ENCODE data around the gene ELOVL4.

ELOVL4 gene

GRCh38 chr6:79911992-79912391 lies 35.4 kb downstream of the ELOVL4 start:
- DNase-seq = no peak

DNA sequence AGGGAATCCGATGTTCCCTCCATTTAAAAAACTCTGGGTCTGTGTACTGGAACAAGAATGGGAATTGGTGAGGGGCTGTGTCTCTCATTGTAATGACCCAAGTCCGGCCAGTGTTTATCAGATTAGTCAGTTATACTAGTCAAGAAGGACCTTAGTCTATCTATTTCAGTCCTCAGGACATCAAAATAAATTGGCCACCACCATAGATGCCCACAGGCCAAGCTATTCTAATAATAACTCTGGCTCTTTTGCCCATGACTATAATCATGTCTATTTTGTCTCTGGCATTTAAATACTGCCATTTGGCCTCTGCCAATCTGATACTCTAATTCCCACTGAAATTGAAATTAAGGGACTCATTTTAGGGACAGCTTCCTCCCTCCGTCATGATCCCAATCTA lies 37.8 kb downstream of the ELOVL4 start:
- DNase-seq = no peak

DNA sequence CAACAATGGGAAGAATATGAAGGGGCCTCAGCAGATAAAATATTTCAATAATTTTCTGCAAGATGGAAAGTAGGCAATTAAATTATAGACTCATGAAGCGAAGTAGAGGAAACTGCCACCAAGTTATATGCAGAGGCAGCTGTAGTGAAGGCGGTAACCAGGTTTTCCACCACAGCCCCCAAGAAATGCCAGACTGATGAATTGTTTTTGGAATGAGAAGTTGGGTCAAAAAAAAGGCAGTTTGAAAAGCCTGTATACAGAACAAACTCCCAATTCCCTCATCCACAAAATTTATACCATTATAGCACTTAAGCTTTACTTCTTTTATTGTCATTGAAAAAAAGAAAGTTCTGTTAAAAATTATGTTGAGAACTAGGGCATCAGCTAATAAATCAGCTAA lies 45.3 kb downstream of the ELOVL4 start:
- no peak for DNase-seq

- DNase-seq = no peak
Observed at GRCh38 chr6:79898076-79898475, 49.3 kb downstream of the ELOVL4 start.

- DNase-seq = no peak
Observed at GRCh38 chr6:79896075-79896449, 51.3 kb downstream of the ELOVL4 start.

DNA sequence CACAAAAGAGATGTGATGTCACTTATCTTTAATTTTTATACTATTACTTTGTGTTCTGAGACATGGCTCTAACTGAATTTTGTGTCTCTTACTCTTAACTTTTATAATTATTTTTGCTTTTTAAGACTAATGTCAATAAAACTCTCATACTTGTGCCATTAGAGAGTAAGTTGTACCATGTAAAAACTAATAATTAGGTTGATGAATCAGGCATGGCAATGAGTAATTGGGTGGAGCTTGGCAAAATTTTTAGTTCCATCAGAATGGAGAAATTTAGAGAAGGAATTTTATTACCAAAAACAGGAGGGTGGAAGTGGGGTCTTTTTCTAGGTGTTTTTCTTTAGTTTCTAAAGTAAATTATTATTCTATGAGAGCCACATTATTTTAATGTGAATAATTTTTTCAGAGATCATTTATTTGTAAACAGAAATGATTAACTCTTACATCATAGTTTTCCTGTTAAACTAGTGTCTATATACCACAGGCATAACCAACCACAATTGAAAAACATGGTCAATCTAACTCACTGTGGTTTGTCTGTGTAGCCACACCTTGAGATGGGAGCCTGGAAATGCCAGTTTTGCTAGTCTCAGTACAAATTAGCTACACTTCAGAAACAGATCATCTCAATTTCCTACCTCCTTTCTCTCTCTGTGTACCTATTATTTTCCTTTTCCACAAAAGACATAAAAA lies 51.8 kb downstream of the ELOVL4 start:
- DNase-seq = no peak

DNA sequence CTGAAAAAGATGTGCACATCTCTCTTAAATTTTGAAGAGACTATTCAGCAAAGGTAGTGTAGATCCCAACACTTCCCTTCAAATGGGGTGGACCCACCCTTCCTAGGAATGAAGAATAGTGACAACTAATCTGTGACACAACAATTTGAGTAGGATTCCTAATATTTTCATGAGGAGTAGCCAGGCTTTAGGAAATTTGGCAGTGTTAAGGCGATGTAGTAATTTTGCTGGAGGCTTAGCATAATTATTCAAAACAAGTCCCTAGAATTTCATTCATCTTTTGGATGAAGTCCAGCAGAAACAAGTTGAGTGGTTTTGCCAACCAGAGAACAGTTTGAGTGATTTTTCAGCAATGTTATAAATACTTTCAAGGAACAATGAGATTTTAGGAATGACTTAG lies 52.4 kb downstream of the ELOVL4 start:
- no peak for DNase-seq

DNA sequence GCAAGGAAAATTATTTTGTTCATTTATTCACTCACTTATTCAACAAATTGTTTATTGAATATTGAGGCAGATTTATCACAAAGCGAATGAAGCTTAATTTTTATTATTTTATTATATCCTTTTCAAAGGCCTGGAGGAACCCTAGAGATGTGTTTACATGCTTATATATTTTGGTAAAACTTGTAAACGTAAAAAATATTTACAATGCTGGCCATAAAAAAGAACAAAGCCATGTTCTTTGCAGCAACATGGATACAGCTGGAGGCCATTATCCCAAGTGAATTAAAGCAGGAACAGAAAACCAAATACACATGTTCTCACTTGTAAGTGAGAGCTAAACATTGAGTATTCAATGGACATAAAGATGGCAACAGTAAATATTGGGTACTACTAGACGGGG lies 58.8 kb downstream of the ELOVL4 start:
- DNase-seq = no peak

DNA sequence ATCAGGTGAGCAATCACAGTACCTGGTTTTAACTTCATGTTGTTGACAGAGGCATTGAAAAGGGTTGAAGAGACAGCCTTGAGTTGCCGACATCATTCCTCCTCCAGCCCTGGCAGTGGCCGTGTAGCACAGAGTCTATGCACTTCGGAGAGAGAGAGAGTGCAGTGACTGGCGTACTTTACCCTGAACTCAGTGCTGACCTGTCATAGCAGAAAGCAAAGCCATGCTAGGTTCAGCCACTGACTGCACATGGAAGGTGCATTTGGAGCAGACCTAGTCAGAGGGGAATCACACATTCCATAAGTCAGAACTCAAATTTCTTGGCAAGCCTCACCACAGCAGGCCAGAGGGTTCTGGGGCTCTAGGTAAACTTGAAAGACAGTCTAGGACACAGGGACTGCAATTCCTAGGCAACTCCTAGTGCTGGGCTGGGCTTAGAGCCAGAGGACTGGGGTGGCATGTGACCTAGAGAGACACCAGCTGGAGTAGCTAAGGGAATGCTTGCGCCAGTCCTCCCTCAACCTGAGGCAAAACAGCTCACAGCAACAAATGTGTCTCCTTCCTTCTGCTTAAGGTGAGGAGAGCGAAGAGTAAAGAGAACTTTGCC lies 69.1 kb downstream of the ELOVL4 start:
- DNase-seq = no peak

- DNase-seq = no peak
Observed at GRCh38 chr6:79874531-79875134, 72.7 kb downstream of the ELOVL4 start.

- DNase-seq = no peak
Observed at GRCh38 chr6:79872986-79873385, 74.4 kb downstream of the ELOVL4 start.

- no peak for DNase-seq
Observed at GRCh38 chr6:79872303-79872702, 75.0 kb downstream of the ELOVL4 start.

DNA sequence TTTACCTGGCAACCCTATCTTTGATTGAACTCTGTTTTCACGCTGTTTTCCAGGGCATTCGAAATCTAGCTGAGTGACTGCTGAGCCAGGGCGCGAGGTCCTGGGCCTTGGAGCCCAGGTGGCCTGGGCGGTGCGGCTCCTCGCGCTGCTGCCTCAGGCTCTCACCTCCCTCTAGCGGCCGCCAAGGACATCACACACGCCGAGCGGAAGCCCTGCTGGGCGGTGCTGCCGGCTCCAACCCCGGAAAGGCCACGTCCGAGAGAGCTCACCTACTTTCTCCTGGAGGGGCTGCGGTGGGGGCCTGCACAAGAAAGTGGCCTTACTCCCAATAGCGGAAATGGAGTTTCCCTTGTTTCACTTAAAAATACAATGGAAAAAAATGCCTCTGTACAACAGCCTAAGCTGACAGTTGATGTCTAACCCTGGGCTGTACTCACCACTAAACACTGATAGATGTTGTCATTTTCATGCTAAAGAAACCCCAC lies 77.7 kb downstream of the ELOVL4 start:
- DNase-seq = peak; percentile 66 to 67

- DNase-seq = no peak
Observed at GRCh38 chr6:79869184-79869583, 78.2 kb downstream of the ELOVL4 start.

- peak in 1 of 2 experiments; percentile 3 for DNase-seq
Observed at GRCh38 chr6:79868098-79868722, 79.1 kb downstream of the ELOVL4 start.

Measured in activated CD4-positive, alpha-beta T cell treated with anti-CD3 and anti-CD28 coated beads, Interleukin-2, amount 50 U/mL, for 4 hours (primary cell).